Gastrocnemius medialis (tissue), 4 donors: ENCODE results near the gene TMEM30A.

Experiments
- POLR2A ChIP-seq, 2 donors: fragments of 450-650 bp; IDR thresholded peaks; one replicate each; pipeline ENCODE4 v1.6.1; 2017; ENCODE audit warnings: antibody characterized with exemption in 2 of 2, mild to moderate bottlenecking in 2 of 2, moderate library complexity in 2 of 2
- TF ChIP-seq, protein P1 (sequence below), 5 experiments: fragments of 450-650 bp in 3 of 5; fragments of 200-600 bp in 2 of 5; sonication (generic) in 2 of 5; IDR thresholded peaks in 4 of 5; conservative IDR thresholded peaks in 1 of 5; 1 replicate in 4 of 5; 2 replicates in 1 of 5; pipeline ENCODE4 v1.5.1; 2016 to 2019; ENCODE audit warnings: antibody characterized with exemption in 5 of 5, mild to moderate bottlenecking in 3 of 5, moderate library complexity in 3 of 5

DNA sequence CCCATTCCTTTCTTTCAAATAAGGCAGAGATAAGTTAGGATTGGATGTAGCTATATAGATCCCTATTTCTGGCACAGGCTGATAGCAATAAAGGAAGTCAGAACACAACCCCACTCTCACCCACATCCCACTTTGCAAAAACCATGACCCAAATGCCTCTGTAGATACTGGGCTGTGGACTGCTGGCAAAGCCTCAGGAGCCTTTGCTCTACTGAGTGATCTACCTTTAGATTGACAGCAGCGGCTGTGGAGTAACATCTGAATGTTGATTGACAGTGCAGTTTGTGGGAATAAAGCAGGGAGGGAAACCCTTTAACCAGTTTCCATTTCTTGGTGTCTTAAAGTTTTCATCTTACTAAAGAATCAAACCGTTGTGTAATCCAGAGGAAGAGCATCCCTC lies 6.7 kb upstream of the TMEM30A start:
- TF ChIP-seq POLR2A (IDR thresholded peaks at IDR 0.05) = no peak
- TF ChIP-seq, protein P1, sequence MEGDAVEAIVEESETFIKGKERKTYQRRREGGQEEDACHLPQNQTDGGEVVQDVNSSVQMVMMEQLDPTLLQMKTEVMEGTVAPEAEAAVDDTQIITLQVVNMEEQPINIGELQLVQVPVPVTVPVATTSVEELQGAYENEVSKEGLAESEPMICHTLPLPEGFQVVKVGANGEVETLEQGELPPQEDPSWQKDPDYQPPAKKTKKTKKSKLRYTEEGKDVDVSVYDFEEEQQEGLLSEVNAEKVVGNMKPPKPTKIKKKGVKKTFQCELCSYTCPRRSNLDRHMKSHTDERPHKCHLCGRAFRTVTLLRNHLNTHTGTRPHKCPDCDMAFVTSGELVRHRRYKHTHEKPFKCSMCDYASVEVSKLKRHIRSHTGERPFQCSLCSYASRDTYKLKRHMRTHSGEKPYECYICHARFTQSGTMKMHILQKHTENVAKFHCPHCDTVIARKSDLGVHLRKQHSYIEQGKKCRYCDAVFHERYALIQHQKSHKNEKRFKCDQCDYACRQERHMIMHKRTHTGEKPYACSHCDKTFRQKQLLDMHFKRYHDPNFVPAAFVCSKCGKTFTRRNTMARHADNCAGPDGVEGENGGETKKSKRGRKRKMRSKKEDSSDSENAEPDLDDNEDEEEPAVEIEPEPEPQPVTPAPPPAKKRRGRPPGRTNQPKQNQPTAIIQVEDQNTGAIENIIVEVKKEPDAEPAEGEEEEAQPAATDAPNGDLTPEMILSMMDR (IDR thresholded peaks at IDR 0.05 in 4 of 5, conservative IDR thresholded peaks at IDR 0.05 in 1 of 5) = no peak
